ENCODE results near the gene PITHD1.

DNA sequence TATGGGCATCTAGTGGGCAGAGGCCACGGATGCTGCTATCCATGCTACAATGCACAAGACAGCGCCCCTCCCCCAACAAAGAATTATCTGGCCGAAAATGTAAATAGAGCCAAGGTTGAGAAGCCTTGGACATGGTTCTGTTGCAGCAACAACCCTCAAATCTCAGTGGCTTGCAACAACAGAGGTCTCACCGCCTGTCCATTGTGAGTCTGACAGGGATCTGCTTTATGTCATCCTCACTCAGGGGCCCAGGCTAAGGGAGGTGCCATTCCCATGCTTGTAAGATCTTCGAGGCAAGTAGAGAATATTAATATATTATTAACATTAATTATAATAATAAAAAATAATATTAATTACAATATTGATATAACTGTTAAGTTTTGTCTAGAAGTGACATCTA lies 9.5 kb upstream of the PITHD1 start:
- TF ChIP-seq POLR2A (IDR thresholded peaks at IDR 0.05; ENCODE audit: low read depth, low read length), result no peak
- TF ChIP-seq, protein P1, sequence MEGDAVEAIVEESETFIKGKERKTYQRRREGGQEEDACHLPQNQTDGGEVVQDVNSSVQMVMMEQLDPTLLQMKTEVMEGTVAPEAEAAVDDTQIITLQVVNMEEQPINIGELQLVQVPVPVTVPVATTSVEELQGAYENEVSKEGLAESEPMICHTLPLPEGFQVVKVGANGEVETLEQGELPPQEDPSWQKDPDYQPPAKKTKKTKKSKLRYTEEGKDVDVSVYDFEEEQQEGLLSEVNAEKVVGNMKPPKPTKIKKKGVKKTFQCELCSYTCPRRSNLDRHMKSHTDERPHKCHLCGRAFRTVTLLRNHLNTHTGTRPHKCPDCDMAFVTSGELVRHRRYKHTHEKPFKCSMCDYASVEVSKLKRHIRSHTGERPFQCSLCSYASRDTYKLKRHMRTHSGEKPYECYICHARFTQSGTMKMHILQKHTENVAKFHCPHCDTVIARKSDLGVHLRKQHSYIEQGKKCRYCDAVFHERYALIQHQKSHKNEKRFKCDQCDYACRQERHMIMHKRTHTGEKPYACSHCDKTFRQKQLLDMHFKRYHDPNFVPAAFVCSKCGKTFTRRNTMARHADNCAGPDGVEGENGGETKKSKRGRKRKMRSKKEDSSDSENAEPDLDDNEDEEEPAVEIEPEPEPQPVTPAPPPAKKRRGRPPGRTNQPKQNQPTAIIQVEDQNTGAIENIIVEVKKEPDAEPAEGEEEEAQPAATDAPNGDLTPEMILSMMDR (IDR thresholded peaks at IDR 0.05 in 2 of 3, conservative IDR thresholded peaks at IDR 0.05 in 1 of 3; ENCODE audit: control insufficient read depth in 2 of 3, extremely low read depth in 1 of 3, insufficient read depth in 1 of 3, low read depth in 3 of 3, low read length in 3 of 3), result no peak
- TF ChIP-seq YY1 (IDR thresholded peaks at IDR 0.05; ENCODE audit: low read depth, low read length), result no peak

All from GM12878 (cell line).